Measurements from ENCODE around the gene PDE9A.

The PDE9A gene

DNA sequence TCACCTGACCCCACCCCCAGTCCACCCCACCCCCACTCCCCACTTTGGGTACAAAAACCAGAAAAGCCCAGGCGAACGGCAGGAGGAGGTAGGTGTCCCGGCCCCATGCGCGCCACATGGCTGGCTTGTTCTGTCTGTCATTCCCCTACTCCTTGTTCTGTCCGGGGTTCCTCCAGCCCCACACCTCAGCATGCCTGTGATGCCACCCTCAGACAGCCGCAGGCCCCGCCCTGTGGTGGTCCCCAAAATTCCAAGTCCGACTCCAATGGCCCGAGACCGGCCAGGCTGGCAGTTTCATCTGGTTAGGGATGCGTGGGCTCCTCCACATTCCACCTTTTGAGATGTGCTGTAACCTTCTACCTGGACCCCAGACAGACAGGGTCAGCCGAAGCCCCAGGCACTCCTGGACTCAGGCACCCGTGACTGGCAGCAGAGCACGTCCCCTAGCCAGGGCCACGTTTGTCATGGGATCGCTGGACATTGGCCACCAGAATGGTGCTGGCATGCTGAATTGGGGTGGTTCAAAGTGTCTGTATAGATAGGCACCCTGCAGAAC lies 131.6 kb downstream of the PDE9A start:
- Histone ChIP-seq H3K36me3 (ENCODE audit: control insufficient read depth in 1 of 2, insufficient read depth in 2 of 2, low read length in 2 of 2) (no peaks in the 10 kb centered on the region), H3K27ac (ENCODE audit: low read depth, low read length) (no peak overlapping the region), H3K4me1 (ENCODE audit: control insufficient read depth in 1 of 2, insufficient read depth in 2 of 2, low read length in 2 of 2) (peaks cover 34% of the 10 kb centered on the region in 2 donors), H3K4me3 (ENCODE audit: low read depth in 1 of 2, low read length in 2 of 2) (no peak overlapping the region), H3K9me3 (ENCODE audit: control insufficient read depth in 1 of 2, low read length in 2 of 2) (no peaks in the 10 kb centered on the region), H3K9ac (ENCODE audit: low read depth in 1 of 2, low read length in 2 of 2) (no peak overlapping the region), H3K27me3 (ENCODE audit: control insufficient read depth in 1 of 2, insufficient read depth in 2 of 2, low read length in 2 of 2) (peaks cover 2 to 3% of the 10 kb centered on the region in 2 donors)

DNA sequence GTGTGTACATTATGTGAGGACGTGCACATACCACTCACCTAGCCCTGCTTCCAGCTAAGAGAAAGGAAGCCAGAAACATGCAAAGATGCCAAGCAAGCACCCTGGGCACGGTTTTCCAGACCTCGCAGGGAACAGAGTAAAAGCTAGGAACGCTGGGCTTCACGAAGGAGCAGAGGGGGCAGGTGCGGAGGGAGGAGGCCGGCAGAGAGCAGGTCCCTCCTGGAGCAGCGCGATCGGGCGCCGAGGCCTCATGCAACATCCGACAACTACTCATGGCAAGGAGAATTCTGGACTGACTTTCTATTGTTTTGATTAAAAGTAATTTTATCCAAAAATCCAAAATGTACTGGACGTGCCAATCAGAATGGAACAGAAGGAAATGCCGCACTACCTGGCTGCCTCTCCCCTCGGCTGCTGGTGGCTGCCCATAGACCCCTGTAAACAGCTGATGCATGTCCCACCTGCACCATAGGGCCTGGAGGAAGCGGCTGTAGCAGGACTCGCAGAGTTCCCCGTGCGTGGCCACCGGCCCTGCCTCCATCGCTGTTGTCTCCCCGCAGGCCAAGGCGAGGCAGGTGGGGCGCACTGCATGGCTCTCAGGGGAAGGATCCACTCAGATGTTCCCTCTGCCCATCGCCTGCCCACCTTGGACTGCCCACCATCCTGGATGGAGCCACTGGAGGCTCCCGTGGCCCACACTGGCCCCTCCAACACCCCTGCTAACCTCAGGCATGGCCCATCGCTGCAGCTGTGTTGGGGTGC lies 132.4 kb downstream of the PDE9A start:
- Histone ChIP-seq H3K27me3 (ENCODE audit: control insufficient read depth in 1 of 2, insufficient read depth in 2 of 2, low read length in 2 of 2) (peaks cover 2 to 3% of the 10 kb centered on the region in 2 donors), H3K36me3 (ENCODE audit: control insufficient read depth in 1 of 2, insufficient read depth in 2 of 2, low read length in 2 of 2) (no peaks in the 10 kb centered on the region), H3K9me3 (ENCODE audit: control insufficient read depth in 1 of 2, low read length in 2 of 2) (no peaks in the 10 kb centered on the region), H3K4me3 (ENCODE audit: low read depth in 1 of 2, low read length in 2 of 2) (no peak overlapping the region), H3K4me1 (ENCODE audit: control insufficient read depth in 1 of 2, insufficient read depth in 2 of 2, low read length in 2 of 2) (peaks cover 33 to 36% of the 10 kb centered on the region in 2 donors), H3K9ac (ENCODE audit: low read depth in 1 of 2, low read length in 2 of 2) (no peak overlapping the region), H3K27ac (ENCODE audit: low read depth, low read length) (no peak overlapping the region)

DNA sequence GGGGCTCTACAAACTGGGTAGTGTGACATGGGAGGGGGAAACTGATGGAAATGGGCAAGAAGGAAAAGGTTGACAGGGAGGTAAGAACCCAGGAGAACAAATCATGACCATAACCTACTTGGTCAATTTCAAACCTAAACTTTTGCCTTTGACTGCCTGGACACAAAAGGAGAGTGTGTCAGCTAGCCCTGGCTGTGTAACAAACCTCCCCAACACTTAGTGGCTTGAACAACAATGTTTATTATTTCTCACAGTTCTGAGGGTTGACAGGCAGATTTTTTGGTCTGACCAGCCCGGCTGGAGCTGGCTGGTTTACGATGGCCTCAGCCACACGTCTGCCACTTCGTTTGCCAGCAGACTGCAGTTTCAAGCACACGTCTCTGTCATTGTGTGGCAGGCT lies 133.5 kb downstream of the PDE9A start:
- Histone ChIP-seq H3K9me3 (ENCODE audit: control insufficient read depth in 1 of 2, low read length in 2 of 2) (no peaks in the 10 kb centered on the region), H3K27ac (ENCODE audit: low read depth, low read length) (no peak overlapping the region), H3K4me1 (ENCODE audit: control insufficient read depth in 1 of 2, insufficient read depth in 2 of 2, low read length in 2 of 2) (peaks cover 28 to 29% of the 10 kb centered on the region in 2 donors), H3K27me3 (ENCODE audit: control insufficient read depth in 1 of 2, insufficient read depth in 2 of 2, low read length in 2 of 2) (peaks cover 0 to 3% of the 10 kb centered on the region in 2 donors), H3K36me3 (ENCODE audit: control insufficient read depth in 1 of 2, insufficient read depth in 2 of 2, low read length in 2 of 2) (no peaks in the 10 kb centered on the region), H3K4me3 (ENCODE audit: low read depth in 1 of 2, low read length in 2 of 2) (no peak overlapping the region), H3K9ac (ENCODE audit: low read depth in 1 of 2, low read length in 2 of 2) (no peak overlapping the region)

DNA sequence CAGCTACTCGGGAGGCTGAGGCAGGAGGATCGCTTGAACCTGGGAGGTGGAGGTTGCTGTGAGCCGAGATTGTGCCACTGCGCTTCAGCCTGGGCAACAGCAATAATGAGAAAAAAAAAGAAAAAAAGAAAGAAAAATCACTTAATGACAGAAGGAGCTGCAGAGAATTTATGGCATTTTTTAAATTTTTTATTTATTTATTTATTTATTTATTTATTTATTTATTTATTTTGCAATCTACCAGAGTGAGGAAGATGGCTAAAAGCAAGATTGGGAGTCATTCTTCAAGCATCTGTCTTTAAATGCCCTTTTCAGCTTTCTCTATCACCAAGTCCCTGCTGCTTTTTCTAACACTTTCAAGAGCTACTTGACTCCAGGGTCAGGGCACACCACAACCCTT lies 134.2 kb downstream of the PDE9A start:
- no peaks in the 10 kb centered on the region for H3K36me3 ChIP-seq (ENCODE audit: control insufficient read depth in 1 of 2, insufficient read depth in 2 of 2, low read length in 2 of 2)
- no peak overlapping the region for H3K4me3 ChIP-seq (ENCODE audit: low read depth in 1 of 2, low read length in 2 of 2)
- H3K9ac ChIP-seq (ENCODE audit: low read depth in 1 of 2, low read length in 2 of 2): no peak overlapping the region
- H3K4me1 ChIP-seq (ENCODE audit: control insufficient read depth in 1 of 2, insufficient read depth in 2 of 2, low read length in 2 of 2): peaks cover 21 to 22% of the 10 kb centered on the region in 2 donors
- no peak overlapping the region for H3K27ac ChIP-seq (ENCODE audit: low read depth, low read length)
- H3K27me3 ChIP-seq (ENCODE audit: control insufficient read depth in 1 of 2, insufficient read depth in 2 of 2, low read length in 2 of 2): no peaks in the 10 kb centered on the region
- H3K9me3 ChIP-seq (ENCODE audit: control insufficient read depth in 1 of 2, low read length in 2 of 2): no peaks in the 10 kb centered on the region

DNA sequence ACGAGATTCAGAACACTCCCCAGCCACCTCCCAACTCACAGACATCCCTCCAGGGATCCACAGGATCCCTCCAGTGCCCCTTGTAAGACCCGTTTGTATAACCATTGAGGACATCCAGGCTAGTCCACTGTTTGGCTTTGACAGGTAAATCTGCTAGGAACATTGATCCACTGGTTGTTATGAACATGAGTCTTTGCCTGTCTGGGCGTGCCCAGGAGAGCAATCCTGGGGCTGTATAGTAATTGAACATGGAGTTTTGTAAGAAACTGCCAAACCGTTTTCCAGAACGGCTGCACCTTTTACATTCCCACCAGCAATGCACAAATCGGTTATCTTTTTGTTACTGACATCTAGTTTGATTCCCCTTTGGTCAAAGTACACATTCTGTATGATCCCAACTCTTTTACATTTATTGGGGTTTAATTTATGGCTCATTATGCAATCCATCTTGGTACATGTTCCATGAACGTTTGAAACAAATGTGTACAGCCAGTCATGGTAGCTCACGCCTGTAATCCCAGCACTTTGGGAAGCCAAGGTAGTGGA lies 137.2 kb downstream of the PDE9A start:
- no peak overlapping the region for H3K9ac ChIP-seq (ENCODE audit: low read depth in 1 of 2, low read length in 2 of 2)
- H3K9me3 ChIP-seq (ENCODE audit: control insufficient read depth in 1 of 2, low read length in 2 of 2): no peaks in the 10 kb centered on the region
- no peaks in the 10 kb centered on the region for H3K36me3 ChIP-seq (ENCODE audit: control insufficient read depth in 1 of 2, insufficient read depth in 2 of 2, low read length in 2 of 2)
- no peaks in the 10 kb centered on the region for H3K27me3 ChIP-seq (ENCODE audit: control insufficient read depth in 1 of 2, insufficient read depth in 2 of 2, low read length in 2 of 2)
- H3K4me3 ChIP-seq (ENCODE audit: low read depth in 1 of 2, low read length in 2 of 2): no peak overlapping the region
- peaks cover 7 to 8% of the 10 kb centered on the region in 2 donors for H3K4me1 ChIP-seq (ENCODE audit: control insufficient read depth in 1 of 2, insufficient read depth in 2 of 2, low read length in 2 of 2)
- H3K27ac ChIP-seq (ENCODE audit: low read depth, low read length): no peak overlapping the region

DNA sequence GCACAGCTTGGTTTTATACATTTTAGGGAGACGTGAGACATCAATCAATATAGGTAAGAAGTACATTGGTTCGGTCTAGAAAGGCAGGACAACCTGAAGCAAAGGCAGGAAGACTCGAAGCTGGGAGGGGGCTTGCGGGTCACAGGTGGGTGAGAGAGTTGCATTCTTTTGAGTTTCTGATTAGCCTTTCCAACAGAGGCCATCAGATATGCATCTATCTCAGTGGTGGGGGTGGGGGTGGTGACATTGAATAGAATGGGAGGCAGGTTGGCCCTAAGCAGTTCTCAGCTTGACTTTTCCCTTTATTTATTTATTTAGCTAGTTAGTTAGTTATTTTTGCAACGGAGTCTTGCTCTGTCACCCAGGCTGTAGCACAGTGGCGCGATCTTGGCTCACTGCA lies 140.4 kb downstream of the PDE9A start:
- Histone ChIP-seq H3K9me3 (ENCODE audit: control insufficient read depth in 1 of 2, low read length in 2 of 2) (no peaks in the 10 kb centered on the region), H3K27me3 (ENCODE audit: control insufficient read depth in 1 of 2, insufficient read depth in 2 of 2, low read length in 2 of 2) (no peaks in the 10 kb centered on the region), H3K4me3 (ENCODE audit: low read depth in 1 of 2, low read length in 2 of 2) (no peak overlapping the region), H3K9ac (ENCODE audit: low read depth in 1 of 2, low read length in 2 of 2) (no peak overlapping the region), H3K36me3 (ENCODE audit: control insufficient read depth in 1 of 2, insufficient read depth in 2 of 2, low read length in 2 of 2) (no peaks in the 10 kb centered on the region), H3K27ac (ENCODE audit: low read depth, low read length) (no peak overlapping the region), H3K4me1 (ENCODE audit: control insufficient read depth in 1 of 2, insufficient read depth in 2 of 2, low read length in 2 of 2) (peaks cover 7 to 8% of the 10 kb centered on the region in 2 donors)

DNA sequence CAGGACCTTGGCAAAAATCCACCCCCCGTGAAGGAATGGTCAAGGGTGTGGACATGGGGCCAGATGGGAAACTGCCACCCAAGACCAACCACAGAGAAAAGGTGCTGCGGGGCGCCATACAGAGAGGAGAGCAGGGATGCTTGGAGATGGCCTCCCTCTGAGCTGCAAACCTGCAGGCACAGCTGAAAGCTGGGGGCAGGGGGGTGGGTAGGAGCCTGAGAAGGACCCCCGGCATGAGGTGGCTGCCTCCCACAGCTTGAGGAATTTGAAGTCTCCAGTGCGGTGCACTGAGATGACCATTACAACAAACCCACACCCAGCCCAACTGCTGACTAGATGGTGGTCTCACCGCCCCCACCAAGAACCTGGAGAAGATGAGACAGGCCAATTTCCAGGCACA lies 141.1 kb downstream of the PDE9A start:
- Histone ChIP-seq H3K4me1 (ENCODE audit: control insufficient read depth in 1 of 2, insufficient read depth in 2 of 2, low read length in 2 of 2) (peaks cover 7 to 8% of the 10 kb centered on the region in 2 donors), H3K27ac (ENCODE audit: low read depth, low read length) (no peak overlapping the region), H3K4me3 (ENCODE audit: low read depth in 1 of 2, low read length in 2 of 2) (no peak overlapping the region), H3K9ac (ENCODE audit: low read depth in 1 of 2, low read length in 2 of 2) (no peak overlapping the region), H3K9me3 (ENCODE audit: control insufficient read depth in 1 of 2, low read length in 2 of 2) (no peaks in the 10 kb centered on the region), H3K27me3 (ENCODE audit: control insufficient read depth in 1 of 2, insufficient read depth in 2 of 2, low read length in 2 of 2) (no peaks in the 10 kb centered on the region), H3K36me3 (ENCODE audit: control insufficient read depth in 1 of 2, insufficient read depth in 2 of 2, low read length in 2 of 2) (no peaks in the 10 kb centered on the region)

DNA sequence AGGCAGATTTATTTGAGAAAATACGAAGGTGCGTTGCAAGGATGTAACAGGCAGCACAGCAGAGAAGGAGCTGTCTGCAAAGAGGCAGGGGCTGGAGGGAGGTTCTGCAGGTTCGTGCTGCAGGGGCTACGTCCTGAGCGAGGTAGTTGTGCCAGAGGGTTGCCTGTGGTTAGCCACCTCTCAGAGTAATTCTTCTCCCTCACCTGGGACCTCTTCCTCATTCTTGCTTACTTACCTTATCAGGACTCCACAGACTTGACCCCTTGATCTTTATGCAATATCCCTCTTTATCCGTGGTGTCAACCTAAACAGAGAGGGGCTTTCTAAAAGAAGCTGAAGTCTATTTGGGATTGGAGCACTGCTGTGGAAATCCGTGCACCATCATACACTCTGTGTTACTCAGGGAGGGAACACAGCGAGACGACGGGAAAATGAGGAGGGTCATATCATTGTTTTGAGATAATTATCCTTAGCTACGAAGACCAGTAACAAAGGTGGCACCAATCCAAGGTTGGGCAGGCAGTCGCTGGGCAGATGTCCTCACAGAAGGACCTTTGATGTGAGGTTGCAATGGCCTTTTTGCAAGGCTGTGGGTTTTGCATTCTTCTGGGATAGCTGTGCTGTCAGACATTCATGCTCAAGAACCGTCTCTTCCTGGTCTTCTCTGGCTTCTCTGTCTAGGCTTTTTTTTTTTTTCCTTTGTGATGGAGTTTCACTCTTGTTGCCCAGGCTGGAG lies 143.1 kb downstream of the PDE9A start:
- Histone ChIP-seq H3K36me3 (ENCODE audit: control insufficient read depth in 1 of 2, insufficient read depth in 2 of 2, low read length in 2 of 2) (no peaks in the 10 kb centered on the region), H3K9ac (ENCODE audit: low read depth in 1 of 2, low read length in 2 of 2) (no peak overlapping the region)

DNA sequence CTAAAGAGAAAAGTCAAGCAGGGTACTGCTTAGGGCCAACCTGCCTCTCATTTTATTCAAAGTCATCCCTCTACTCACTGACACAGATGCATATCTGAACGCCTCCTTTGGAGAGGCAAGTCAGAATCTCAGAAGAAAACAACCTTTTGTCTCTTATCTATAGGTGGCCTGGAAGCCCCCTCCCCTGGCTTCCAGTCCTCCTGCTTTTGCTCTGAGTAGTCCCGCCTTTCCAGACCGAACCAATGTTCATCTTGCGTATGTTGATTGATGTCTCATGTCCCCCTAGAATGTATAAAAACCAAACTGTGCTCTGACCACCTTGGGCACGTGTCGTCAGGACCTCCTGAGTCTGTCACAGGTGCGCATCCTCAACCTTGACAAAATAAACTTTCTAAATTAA lies 144.1 kb downstream of the PDE9A start:
- Histone ChIP-seq H3K27me3 (ENCODE audit: control insufficient read depth in 1 of 2, insufficient read depth in 2 of 2, low read length in 2 of 2) (no peaks in the 10 kb centered on the region), H3K4me3 (ENCODE audit: low read depth in 1 of 2, low read length in 2 of 2) (no peak overlapping the region), H3K9ac (ENCODE audit: low read depth in 1 of 2, low read length in 2 of 2) (no peak overlapping the region), H3K27ac (ENCODE audit: low read depth, low read length) (no peak overlapping the region), H3K36me3 (ENCODE audit: control insufficient read depth in 1 of 2, insufficient read depth in 2 of 2, low read length in 2 of 2) (no peaks in the 10 kb centered on the region), H3K9me3 (ENCODE audit: control insufficient read depth in 1 of 2, low read length in 2 of 2) (no peaks in the 10 kb centered on the region), H3K4me1 (ENCODE audit: control insufficient read depth in 1 of 2, insufficient read depth in 2 of 2, low read length in 2 of 2) (no peaks in the 10 kb centered on the region)

More for the DNA sequence above, 143.1 kb downstream of the PDE9A start:
- Histone ChIP-seq H3K27ac (ENCODE audit: low read depth, low read length) (no peak overlapping the region), H3K4me1 (ENCODE audit: control insufficient read depth in 1 of 2, insufficient read depth in 2 of 2, low read length in 2 of 2) (no peaks in the 10 kb centered on the region), H3K27me3 (ENCODE audit: control insufficient read depth in 1 of 2, insufficient read depth in 2 of 2, low read length in 2 of 2) (no peaks in the 10 kb centered on the region), H3K9me3 (ENCODE audit: control insufficient read depth in 1 of 2, low read length in 2 of 2) (no peaks in the 10 kb centered on the region), H3K4me3 (ENCODE audit: low read depth in 1 of 2, low read length in 2 of 2) (no peak overlapping the region)

DNA sequence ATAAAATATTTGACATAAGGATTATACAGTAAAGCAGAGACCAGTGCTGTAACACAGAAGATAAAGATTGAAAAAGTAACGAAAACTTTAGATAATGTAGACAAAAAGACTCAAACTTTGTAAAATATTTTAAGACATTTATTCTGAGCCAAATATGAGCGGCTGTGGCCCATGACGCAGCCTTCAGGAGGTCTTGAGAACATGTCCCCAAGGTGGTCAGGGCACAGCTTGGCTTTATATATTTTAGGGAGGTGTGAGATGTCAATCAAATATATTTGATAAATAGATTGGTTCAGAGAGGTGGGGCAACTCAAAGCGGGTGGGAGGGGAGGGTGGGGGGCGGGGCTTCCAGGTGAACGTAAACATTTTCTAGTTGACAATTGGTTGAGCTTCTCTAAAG lies 144.7 kb downstream of the PDE9A start:
- H3K36me3 ChIP-seq (ENCODE audit: control insufficient read depth in 1 of 2, insufficient read depth in 2 of 2, low read length in 2 of 2): no peaks in the 10 kb centered on the region
- no peaks in the 10 kb centered on the region for H3K9me3 ChIP-seq (ENCODE audit: control insufficient read depth in 1 of 2, low read length in 2 of 2)
- no peak overlapping the region for H3K4me3 ChIP-seq (ENCODE audit: low read depth in 1 of 2, low read length in 2 of 2)
- no peak overlapping the region for H3K27ac ChIP-seq (ENCODE audit: low read depth, low read length)
- H3K9ac ChIP-seq (ENCODE audit: low read depth in 1 of 2, low read length in 2 of 2): no peak overlapping the region
- no peaks in the 10 kb centered on the region for H3K4me1 ChIP-seq (ENCODE audit: control insufficient read depth in 1 of 2, insufficient read depth in 2 of 2, low read length in 2 of 2)
- no peaks in the 10 kb centered on the region for H3K27me3 ChIP-seq (ENCODE audit: control insufficient read depth in 1 of 2, insufficient read depth in 2 of 2, low read length in 2 of 2)
